AG09319 (cell line): Measurements from ENCODE around the gene ELMO1.
A peak's percentile ranks its signal among the peaks of the same experiment; 100 is the strongest.

Source experiments
- DNase-seq: peaks from one replicate; pipeline ENCODE4 v3.0.0-alpha.2; 2010; ENCODE audit warnings: low read depth; ENCODE audit errors: extremely low read depth
- TF ChIP-seq, protein P1 (sequence below): IDR thresholded peaks from 2 replicates; pipeline ENCODE4 v1.5.1; 2011; ENCODE audit warnings: low read depth, mild to moderate bottlenecking, inconsistent platforms, low read length, moderate library complexity

ELMO1 gene

DNA sequence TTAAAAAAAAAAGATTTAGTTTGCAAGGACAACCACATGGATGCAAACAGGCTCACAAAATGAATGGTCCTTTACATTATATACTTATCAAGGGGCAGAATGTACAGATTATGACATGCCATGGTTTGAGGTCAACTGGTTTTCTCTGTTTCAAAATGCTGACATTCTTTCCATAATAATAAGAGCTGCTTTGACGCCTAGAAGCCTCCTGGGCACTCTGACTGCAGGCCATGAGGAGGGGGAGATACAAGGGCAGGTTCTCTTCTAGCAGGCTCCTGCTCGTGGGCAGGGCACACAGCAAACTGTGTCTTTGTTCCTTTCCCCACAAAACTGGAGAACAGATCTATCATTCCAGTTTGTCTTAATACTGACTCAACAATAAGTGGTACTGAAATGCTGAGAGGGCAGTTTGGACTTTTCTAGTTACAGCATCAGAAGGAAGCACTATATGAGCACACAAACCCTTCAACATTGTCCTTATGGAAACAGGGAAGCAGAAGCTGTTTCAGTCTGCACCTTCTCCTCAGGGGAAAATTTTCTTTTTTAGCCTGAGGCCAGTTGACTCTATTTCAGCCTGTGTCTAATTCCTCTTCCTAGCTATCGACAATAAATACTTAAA is 409.4 kb downstream of the ELMO1 start:
- no peak for DNase-seq
- TF ChIP-seq, protein P1, sequence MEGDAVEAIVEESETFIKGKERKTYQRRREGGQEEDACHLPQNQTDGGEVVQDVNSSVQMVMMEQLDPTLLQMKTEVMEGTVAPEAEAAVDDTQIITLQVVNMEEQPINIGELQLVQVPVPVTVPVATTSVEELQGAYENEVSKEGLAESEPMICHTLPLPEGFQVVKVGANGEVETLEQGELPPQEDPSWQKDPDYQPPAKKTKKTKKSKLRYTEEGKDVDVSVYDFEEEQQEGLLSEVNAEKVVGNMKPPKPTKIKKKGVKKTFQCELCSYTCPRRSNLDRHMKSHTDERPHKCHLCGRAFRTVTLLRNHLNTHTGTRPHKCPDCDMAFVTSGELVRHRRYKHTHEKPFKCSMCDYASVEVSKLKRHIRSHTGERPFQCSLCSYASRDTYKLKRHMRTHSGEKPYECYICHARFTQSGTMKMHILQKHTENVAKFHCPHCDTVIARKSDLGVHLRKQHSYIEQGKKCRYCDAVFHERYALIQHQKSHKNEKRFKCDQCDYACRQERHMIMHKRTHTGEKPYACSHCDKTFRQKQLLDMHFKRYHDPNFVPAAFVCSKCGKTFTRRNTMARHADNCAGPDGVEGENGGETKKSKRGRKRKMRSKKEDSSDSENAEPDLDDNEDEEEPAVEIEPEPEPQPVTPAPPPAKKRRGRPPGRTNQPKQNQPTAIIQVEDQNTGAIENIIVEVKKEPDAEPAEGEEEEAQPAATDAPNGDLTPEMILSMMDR, result no peak

DNA sequence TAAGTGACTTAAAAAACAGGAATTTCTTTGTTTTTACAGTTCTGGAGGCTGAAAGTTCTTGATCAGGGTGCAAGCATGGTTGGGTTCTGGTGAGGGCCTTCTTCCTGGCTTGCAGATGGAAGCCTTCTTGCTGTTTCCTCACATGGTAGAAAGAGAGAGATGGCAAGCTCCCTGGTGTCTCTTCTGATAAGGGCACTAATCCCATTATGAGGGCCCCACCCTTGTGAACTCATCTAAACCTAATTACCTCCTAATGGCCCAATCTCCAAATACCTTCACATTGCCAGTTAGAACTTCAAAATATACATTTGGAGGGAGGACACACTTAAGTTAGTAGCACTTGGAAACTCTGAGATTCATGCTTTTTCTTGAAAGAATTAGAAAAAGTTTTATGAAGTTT is 410.0 kb downstream of the ELMO1 start:
- TF ChIP-seq, protein P1, result no peak
- DNase-seq, result no peak

DNA sequence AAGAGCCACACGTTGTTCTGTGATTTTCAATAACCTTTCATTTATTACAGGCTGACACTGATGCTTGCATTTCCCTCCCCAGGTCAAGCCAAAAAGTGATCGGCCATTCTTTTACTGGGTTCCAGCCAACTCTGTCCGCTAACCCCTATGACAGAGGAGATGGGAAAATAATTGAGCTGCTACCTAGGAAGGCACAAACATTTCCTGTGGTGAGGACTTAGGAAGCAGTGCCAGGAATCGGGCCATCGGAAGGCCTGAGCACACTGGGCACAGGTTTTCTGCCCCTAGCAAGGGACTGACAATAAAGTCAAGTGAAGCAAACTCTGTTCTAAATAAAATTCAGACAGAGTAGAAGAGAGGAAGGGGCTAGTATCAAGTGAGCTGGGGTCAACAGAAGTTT is 411.4 kb downstream of the ELMO1 start:
- no peak for DNase-seq
- TF ChIP-seq, protein P1, result no peak

DNA sequence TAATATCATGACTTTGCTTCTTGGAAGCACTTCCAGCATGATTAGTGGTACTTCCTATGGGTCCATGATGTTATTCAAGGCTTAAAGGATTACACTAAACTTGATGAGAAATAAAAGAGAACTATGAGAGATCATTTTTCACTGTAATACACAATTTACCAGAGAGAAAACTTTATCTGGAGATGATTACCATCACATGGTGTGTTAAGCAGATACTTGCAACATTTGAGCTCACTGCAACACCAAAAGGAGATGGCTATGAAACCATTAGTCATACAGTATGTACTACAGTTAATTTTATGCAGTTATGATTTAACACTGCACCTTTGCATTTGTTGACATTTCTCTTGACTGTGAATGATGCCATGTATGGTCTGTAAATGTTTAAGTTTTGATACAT is 413.0 kb downstream of the ELMO1 start:
- no peak for DNase-seq
- TF ChIP-seq, protein P1, result no peak

DNA sequence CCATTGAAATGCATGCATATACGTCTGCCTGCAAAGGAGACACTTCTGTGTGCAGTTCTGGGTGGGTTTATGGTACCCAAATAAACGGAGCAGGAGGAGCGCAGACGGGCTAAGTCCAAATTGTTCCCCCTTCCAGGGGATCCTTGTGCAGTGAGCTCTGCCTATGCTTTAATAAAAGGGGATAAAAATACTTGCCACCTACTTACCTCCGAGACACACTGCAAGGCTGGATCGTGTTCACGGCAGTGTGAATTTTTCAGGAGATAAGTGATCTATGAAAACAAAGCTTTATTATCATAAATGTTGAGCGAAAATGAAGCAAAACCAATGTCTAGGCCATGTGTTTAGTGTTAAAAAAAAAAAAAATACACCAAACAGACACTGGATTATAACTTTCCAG is 415.5 kb downstream of the ELMO1 start:
- TF ChIP-seq, protein P1, result no peak
- no peak for DNase-seq

DNA sequence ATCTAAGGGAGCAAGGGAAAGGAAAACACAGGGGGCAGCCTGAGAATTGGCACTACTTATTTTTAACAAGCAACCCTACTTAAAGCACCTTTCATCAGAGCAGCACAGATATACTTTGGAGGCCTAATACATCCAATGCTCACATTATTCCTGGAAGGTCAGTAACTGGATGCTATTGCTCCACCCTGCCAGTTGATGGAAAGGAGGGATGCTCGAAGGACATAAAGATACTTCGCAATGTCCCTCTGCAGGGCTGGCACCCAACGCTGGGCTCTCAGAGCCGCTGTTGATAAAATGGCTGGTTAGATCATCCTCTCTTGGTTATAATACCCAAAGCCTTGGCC is 416.4 kb downstream of the ELMO1 start:
- TF ChIP-seq, protein P1, result no peak
- no peak for DNase-seq

DNA sequence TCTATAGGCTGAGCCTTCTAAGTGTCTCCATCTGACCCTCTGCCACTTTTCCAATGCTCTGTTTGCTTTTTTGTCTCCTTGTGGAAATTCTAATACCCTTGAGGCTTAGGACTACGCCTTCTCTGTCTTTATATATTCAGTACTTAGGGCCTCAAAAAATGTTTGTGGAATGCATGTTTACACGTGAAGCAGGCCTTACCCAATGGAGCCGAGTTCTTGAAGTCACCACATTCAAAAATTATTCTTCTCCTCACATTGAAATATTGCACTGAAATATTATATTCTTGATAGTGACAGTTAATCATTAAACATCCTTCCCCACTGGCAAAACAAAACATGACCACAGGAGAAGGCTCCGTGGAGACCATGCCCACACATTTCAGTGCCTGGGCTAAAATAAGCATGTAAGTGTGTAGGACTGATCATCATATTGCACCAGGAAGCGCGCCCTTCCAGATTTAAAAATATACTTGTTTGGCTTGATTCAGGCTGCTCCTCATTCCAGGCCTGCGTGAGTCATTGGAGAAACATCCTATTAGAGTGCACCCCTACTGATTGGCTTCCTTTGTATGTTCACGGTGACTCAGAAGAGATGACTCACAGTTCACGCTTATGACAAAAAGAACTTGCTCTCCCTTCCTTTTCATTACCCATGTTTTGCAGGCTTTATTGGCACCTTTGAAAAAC is 416.9 kb downstream of the ELMO1 start:
- DNase-seq, result peak; percentile 93
- TF ChIP-seq, protein P1, result no peak
